Upper lobe of right lung (tissue), 1 donor: ENCODE measurements around the gene CCNK. TPM values are rescaled to one million over a fixed set of nuclear protein-coding genes. Genes with fewer than 3 reads are reported as not detected.

Source experiments
- ATAC-seq: fragments of 200-7000 bp; cut with Tn5 transposase; one replicate; pipeline ENCODE4 v1.9.1; 2020; ENCODE audit warnings: mild to moderate bottlenecking, moderate library complexity
- DNase-seq: peaks from one replicate; pipeline ENCODE4 v3.0.0-alpha.2; 2020
- H3K27ac ChIP-seq: fragments of 200-600 bp; one replicate; pipeline ENCODE4 v1.8.0; 2022
- H3K27me3 ChIP-seq: fragments of 200-600 bp; one replicate; pipeline ENCODE4 v1.8.0; 2022; ENCODE audit warnings: mild to moderate bottlenecking
- H3K36me3 ChIP-seq: fragments of 200-600 bp; one replicate; pipeline ENCODE4 v1.8.0; 2022
- H3K4me1 ChIP-seq: fragments of 200-600 bp; one replicate; pipeline ENCODE4 v1.8.0; 2022
- H3K4me3 ChIP-seq: fragments of 200-600 bp; one replicate; pipeline ENCODE4 v1.8.0; 2022; ENCODE audit warnings: mild to moderate bottlenecking
- H3K9me3 ChIP-seq: fragments of 200-600 bp; one replicate; pipeline ENCODE4 v1.8.0; 2022
- intact Hi-C: fragments of 100-400 bp; cut with DNase I; formaldehyde crosslinking; loops from one replicate; pipeline ENCODE4 v1.11.0; 2022
- long read RNA-seq: library from polyadenylated mRNA; unstranded; transcript quantifications from one replicate; pipeline ENCODE4 v2.0.0, GENCODE V29; 2021
- total RNA-seq: library from RNA; stranded (reverse); fragmentation: NEBNext Ultra II Directional; extraction: Animal tissue kit (Norgen Biotek cat#: 25700); gene quantifications from one replicate; pipeline ENCODE4 v1.2.1, GENCODE V29; 2021
- TF ChIP-seq, protein P1 (sequence below): fragments of 200-600 bp; IDR thresholded peaks from one replicate; pipeline ENCODE4 v1.8.0; 2022; ENCODE audit warnings: antibody characterized with exemption
- donor health status: DM: no; HTN: yes; CAD: no; lungs with severe emphysema.

Gene CCNK
- total RNA-seq: 48.7 TPM
- long read RNA-seq, partial matches to known transcripts: 0 of 6 reads
- long read RNA-seq, other reads (novel, unspliced or antisense): 6 of 6 reads

DNA sequence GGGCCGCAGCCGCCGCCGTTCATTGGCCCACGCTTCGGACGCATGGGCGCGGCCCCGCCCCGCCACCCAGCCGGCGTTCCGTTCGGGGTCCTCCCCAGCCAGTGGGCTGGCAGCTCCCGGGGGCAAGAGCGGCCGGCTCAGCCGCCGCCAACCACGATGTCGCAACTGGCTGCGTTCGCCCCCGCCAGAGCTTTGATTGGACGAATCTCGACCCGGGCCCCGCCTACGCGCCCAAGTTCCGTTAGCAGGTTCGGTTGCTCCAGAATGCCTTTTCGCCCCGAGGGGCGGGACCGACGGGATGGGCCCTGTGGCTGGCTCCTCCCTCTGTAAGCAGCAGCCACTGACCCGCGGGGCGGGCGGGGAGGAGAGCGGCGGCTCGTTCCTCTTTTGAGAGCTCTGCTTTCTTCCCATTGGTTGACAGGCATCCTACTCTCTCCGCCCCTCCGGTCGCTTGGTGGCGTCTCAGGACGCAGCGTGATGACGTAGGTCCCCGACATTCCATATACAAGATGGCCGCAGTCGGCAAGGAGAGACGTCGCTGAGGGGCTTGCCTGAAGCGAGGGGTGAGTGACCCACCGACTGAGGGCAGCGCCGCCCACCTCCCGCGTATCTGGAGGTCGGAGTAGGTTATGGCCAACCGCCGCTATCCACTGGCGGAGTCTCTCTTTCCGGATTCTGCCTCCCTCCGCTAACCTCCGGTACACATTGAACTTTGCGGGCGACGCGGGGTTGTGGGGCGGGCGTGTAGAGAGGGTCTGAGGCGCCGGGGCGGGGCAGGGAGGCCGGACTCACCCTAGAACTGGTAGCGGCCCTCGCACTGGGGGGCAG, at the start of gene CCNK:
CCNK (plus strand) TSS at position 493 of the 828 bp plus-strand sequence. CDS start 11,269 bp downstream, outside the sequence.
- DNase-seq: peak; percentile 100
- peak within 1 kb of the TSS; percentile 89 for H3K4me3 ChIP-seq
- intact Hi-C loops: no loop called here
- no peaks in the 10 kb centered on the region for H3K27me3 ChIP-seq
- ATAC-seq: peak; percentile 96
- H3K9me3 ChIP-seq: no peaks in the 10 kb centered on the region
- H3K4me1 ChIP-seq: peaks cover 37% of the 10 kb centered on the region
- H3K36me3 ChIP-seq: no peaks in the 10 kb centered on the region
- peak within 1 kb of the TSS; percentile 94 for H3K27ac ChIP-seq
- TF ChIP-seq, protein P1, sequence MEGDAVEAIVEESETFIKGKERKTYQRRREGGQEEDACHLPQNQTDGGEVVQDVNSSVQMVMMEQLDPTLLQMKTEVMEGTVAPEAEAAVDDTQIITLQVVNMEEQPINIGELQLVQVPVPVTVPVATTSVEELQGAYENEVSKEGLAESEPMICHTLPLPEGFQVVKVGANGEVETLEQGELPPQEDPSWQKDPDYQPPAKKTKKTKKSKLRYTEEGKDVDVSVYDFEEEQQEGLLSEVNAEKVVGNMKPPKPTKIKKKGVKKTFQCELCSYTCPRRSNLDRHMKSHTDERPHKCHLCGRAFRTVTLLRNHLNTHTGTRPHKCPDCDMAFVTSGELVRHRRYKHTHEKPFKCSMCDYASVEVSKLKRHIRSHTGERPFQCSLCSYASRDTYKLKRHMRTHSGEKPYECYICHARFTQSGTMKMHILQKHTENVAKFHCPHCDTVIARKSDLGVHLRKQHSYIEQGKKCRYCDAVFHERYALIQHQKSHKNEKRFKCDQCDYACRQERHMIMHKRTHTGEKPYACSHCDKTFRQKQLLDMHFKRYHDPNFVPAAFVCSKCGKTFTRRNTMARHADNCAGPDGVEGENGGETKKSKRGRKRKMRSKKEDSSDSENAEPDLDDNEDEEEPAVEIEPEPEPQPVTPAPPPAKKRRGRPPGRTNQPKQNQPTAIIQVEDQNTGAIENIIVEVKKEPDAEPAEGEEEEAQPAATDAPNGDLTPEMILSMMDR: no peak

DNA sequence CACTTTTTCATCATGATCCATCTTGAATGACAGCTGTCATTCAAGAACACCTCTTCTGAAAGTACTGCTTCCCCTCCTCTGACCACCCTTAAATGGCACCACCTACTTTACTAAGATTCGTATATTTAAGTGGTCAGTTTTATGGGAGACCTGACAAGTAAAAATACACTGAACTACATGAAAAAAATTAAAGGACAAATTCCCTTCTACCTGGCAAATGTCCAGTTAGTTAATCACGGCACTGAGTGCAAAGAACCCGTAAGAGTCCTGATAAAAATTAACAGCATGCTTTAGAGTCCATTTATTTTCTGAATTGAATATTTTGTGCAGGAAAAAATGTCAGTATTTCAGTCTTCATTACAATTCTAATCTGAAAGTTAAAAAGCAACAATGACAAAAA, 49.2 kb upstream of the CCNK start:
- no peak overlapping the region for H3K27ac ChIP-seq
- ATAC-seq (no peak), DNase-seq (no peak)
- no peaks in the 10 kb centered on the region for H3K27me3 ChIP-seq
- H3K4me1 ChIP-seq: peaks cover 18% of the 10 kb centered on the region
- TF ChIP-seq, protein P1: no peak
- peaks cover 34% of the 10 kb centered on the region for H3K36me3 ChIP-seq
- H3K4me3 ChIP-seq: no peak overlapping the region
- intact Hi-C loops: no loop called here
- H3K9me3 ChIP-seq: no peaks in the 10 kb centered on the region

DNA sequence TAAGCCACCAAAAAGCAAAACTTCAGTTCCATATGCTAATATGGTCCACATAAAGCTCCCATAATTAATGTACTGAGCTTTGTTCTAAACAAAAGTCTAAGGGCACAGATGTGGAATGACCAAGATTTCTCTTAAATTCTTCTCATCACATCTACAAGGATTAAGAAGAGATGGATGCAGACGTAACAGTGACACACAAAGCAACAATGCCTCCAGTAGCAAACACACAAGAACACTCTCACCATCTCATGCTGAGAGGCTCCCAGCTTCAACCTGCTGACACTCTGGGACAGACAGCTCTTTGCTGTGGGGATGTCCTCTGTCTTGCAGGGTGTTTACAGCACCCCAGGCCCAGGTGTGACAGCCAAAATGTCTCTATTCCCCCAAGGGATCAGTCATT, 48.7 kb upstream of the CCNK start:
- TF ChIP-seq, protein P1: no peak
- peaks cover 31% of the 10 kb centered on the region for H3K36me3 ChIP-seq
- intact Hi-C loops: no loop called here

DNA sequence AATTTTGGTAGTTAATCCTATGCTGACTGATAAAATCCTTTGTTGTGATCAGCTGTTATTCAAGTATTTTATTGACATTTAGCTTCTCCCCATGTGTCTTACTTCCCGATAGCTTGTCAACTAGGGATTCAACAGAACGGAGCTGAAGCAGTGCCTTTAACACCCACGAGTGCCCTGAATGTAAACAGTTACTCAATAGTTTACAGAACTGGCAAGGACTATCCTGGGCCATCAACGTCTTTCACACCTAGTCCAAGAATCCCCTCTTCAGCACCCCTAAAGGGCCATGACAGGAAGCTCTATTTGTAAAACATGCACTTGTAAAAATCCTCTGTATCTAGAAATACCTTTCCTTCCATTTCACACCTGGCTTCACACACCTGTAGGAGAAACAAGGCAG, 45.9 kb upstream of the CCNK start:
- H3K4me3 ChIP-seq: no peak overlapping the region
- peaks cover 26% of the 10 kb centered on the region for H3K4me1 ChIP-seq
- no peaks in the 10 kb centered on the region for H3K9me3 ChIP-seq
- H3K36me3 ChIP-seq: peaks cover 27% of the 10 kb centered on the region
- H3K27ac ChIP-seq: no peak overlapping the region
- ATAC-seq: peak; percentile 59
- H3K27me3 ChIP-seq: no peaks in the 10 kb centered on the region
- TF ChIP-seq, protein P1: no peak
- no peak for DNase-seq
- intact Hi-C loops: no loop called here

More for the DNA sequence above, 48.7 kb upstream of the CCNK start:
- Histone ChIP-seq H3K27me3 (no peaks in the 10 kb centered on the region), H3K9me3 (no peaks in the 10 kb centered on the region), H3K4me3 (no peak overlapping the region), H3K4me1 (peaks cover 23% of the 10 kb centered on the region), H3K27ac (no peak overlapping the region)
- ATAC-seq: no peak
- no peak for DNase-seq

DNA sequence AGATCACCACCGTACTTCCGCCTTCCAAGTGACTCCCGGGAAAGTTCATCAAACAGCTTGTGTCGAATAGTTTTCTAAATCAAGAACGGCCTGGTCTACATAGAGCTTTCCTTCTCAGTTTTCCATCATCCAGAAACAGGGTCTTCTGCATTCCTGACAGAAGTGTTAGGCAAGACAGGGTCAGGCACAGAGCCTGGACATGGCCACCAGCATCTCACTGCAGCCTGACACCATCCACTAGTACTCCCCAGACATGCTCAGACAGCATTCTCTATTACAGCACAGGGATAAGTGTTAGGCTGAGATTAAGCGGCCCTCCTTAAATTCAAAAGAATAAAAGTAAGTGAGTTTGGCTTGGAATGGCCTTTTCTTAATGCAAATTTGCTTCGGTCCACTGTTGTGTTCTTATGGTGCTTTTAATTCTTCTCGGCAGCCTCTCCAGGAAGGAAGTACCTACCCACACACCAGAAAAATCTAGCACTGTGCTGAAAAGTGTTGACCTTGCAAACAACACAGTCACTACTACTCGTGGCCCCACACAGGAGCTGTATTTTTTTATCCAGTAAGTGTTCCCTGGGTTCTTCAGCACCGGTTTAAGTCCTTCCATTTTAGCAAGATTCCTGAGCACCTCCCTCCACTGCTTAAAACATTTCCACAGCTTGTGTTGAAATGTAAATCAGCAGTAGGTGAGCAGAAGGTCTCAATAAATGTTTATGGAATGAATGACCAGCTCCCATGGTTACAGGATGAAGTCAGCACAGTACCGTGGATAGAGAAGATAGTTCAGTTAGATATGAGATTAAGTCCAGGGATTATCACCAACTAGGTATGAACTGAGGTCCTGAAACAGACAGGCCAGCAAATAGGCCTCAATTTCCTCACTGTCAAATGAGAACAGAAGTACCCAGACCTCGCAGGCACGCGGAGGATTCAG, 44.7 kb upstream of the CCNK start:
- peak overlapping the region; percentile 27 for H3K27ac ChIP-seq

More for the DNA sequence above, 44.7 kb upstream of the CCNK start:
- ATAC-seq (peak; percentile 86), DNase-seq (no peak)
- no peaks in the 10 kb centered on the region for H3K9me3 ChIP-seq
- intact Hi-C loops: no loop called here
- TF ChIP-seq, protein P1: no peak
- H3K36me3 ChIP-seq: peaks cover 22% of the 10 kb centered on the region
- H3K4me3 ChIP-seq: no peak overlapping the region
- H3K27me3 ChIP-seq: no peaks in the 10 kb centered on the region
- peaks cover 17% of the 10 kb centered on the region for H3K4me1 ChIP-seq
